CD8-positive, alpha-beta memory T cell (primary cell): ENCODE data around the gene MUC21. TPM values are rescaled to one million over a fixed set of nuclear protein-coding genes. Genes with fewer than 3 reads are reported as not detected.
"Not testable (repeated sequence)": the region's sequence is repeated elsewhere in the genome, so short reads cannot be mapped to it uniquely, and the experiment has no call there.

Source experiments
- CTCF ChIA-PET: fragments of 350-600 bp; sonication (Branson Sonifier 250); formaldehyde crosslinking; loops from one replicate; lab custom pipeline; 2021; ENCODE audit warnings: antibody characterized with exemption; lab: Charles Lee
- POLR2A ChIA-PET: fragments of 350-600 bp; sonication (Branson Sonifier 250); formaldehyde crosslinking; loops from one replicate; lab custom pipeline; 2021; ENCODE audit warnings: antibody characterized with exemption; lab: Charles Lee
- DNase-seq, 5 donors: peaks; one replicate each; pipeline versions ENCODE4 v3.0.0 to v3.0.0-alpha.2; 2020 to 2022; ENCODE audit warnings: mixed read lengths in 1 of 5
- H3K27ac ChIP-seq: one replicate; pipeline ENCODE4 v1.7.0; 2013; ENCODE audit warnings: low read depth, mild to moderate bottlenecking, low read length, moderate library complexity
- H3K27me3 ChIP-seq: 2 replicates; pipeline ENCODE4 v1.7.0; 2013; ENCODE audit warnings: low read length, mild to moderate bottlenecking; ENCODE audit not compliant: insufficient read depth, poor library complexity, severe bottlenecking
- H3K36me3 ChIP-seq: 2 replicates; pipeline ENCODE4 v1.7.0; 2013; ENCODE audit warnings: mild to moderate bottlenecking, low read length, moderate library complexity; ENCODE audit not compliant: insufficient read depth
- H3K4me1 ChIP-seq: 2 replicates; pipeline ENCODE4 v1.7.0; 2013; ENCODE audit warnings: mild to moderate bottlenecking, low read length, moderate library complexity; ENCODE audit not compliant: insufficient read depth
- H3K4me3 ChIP-seq: 2 replicates; pipeline ENCODE4 v1.7.0; 2013; ENCODE audit warnings: mild to moderate bottlenecking, low read length
- H3K9me3 ChIP-seq: 2 replicates; pipeline ENCODE4 v1.7.0; 2013; ENCODE audit warnings: mild to moderate bottlenecking, low read length
- H3K27ac Mint-ChIP-seq, 8 donors: one replicate each; pipeline ENCODE4 v1.8.0; 2020 to 2021; ENCODE audit warnings: mixed read lengths in 8 of 8, mild to moderate bottlenecking in 6 of 8, inconsistent platforms in 3 of 8, moderate library complexity in 3 of 8
- H3K27me3 Mint-ChIP-seq, 2 donors: one replicate each; pipeline ENCODE4 v1.8.0; 2020 to 2021; ENCODE audit warnings: mixed read lengths in 2 of 2, mild to moderate bottlenecking in 1 of 2, moderate library complexity in 1 of 2
- H3K36me3 Mint-ChIP-seq, 3 donors: one replicate each; pipeline ENCODE4 v1.8.0; 2020 to 2021; ENCODE audit warnings: mixed read lengths in 3 of 3, inconsistent platforms in 1 of 3, mild to moderate bottlenecking in 1 of 3
- H3K4me1 Mint-ChIP-seq, 3 donors: one replicate each; pipeline ENCODE4 v1.8.0; 2020 to 2021; ENCODE audit warnings: mixed read lengths in 3 of 3, inconsistent platforms in 1 of 3, mild to moderate bottlenecking in 1 of 3
- H3K4me3 Mint-ChIP-seq, 7 donors: one replicate each; pipeline ENCODE4 v1.8.0; 2020 to 2021; ENCODE audit warnings: mixed read lengths in 7 of 7, mild to moderate bottlenecking in 6 of 7, moderate library complexity in 4 of 7, inconsistent platforms in 2 of 7
- H3K9me3 Mint-ChIP-seq, 5 donors: one replicate each; pipeline ENCODE4 v1.8.0; 2020 to 2022; ENCODE audit warnings: mixed read lengths in 5 of 5, mild to moderate bottlenecking in 3 of 5, moderate library complexity in 2 of 5, inconsistent platforms in 1 of 5
- polyA plus RNA-seq: library from polyadenylated mRNA; unstranded; fragments of 300-500 nt; fragmentation: Illumina TruSeq; gene quantifications from one replicate; pipeline ENCODE4 v1.2.3, GENCODE V29; 2021
- total RNA-seq, 2 experiments: library from RNA; stranded (reverse); gene quantifications; one replicate each; pipeline ENCODE4 v1.2.3, GENCODE V29; 2021

Gene MUC21
- total and polyA plus RNA-seq, 3 experiments from 2014 or later: not detected

DNA sequence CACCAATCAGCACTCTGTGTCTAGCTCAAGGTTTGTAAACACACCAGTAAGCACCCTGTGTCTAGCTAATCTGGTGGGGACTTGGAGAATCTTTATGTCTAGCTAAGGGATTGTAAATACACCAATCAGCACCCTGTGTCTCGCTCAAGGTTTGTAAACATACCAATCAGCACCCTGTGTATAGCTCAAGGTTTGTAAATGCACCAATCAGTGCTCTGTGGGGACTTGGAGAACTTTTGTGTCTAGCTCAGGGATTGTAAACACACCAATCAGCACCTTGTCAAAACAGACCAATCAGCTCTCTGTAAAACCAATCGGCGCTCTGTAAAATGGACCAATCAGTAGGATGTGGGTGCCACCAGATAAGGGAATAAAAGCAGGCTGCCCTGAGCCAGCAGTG, 33.9 kb downstream of the MUC21 start:
- H3K4me3 ChIP-seq, H3K27ac ChIP-seq, H3K27me3 ChIP-seq, H3K4me3 Mint-ChIP-seq, CTCF ChIA-PET, H3K9me3 ChIP-seq, H3K36me3 ChIP-seq, H3K27ac Mint-ChIP-seq, POLR2A ChIA-PET, H3K4me1 Mint-ChIP-seq, H3K4me1 ChIP-seq, H3K9me3 Mint-ChIP-seq, H3K36me3 Mint-ChIP-seq, DNase-seq: not testable (repeated sequence)
- H3K27me3 Mint-ChIP-seq: peaks cover 20 to 49% of the 10 kb centered on the region in 2 donors

- Histone ChIP-seq H3K36me3 (no peaks in the 10 kb centered on the region), H3K4me1 (no peaks in the 10 kb centered on the region), H3K27ac (no peak overlapping the region), H3K4me3 (no peak overlapping the region), H3K9me3 (no peaks in the 10 kb centered on the region), H3K27me3 (no peaks in the 10 kb centered on the region)
- H3K27ac Mint-ChIP-seq: no peak overlapping the region
- H3K36me3 Mint-ChIP-seq: peaks cover 0 to 4% (median 0%) of the 10 kb centered on the region in 3 donors
- H3K9me3 Mint-ChIP-seq: no peaks in the 10 kb centered on the region
- no peaks in the 10 kb centered on the region for H3K4me1 Mint-ChIP-seq
- DNase-seq: no peak
- peaks cover 17 to 43% of the 10 kb centered on the region in 2 donors for H3K27me3 Mint-ChIP-seq
- ChIA-PET CTCF (no interaction called here), POLR2A (no interaction called here)
- no peak overlapping the region for H3K4me3 Mint-ChIP-seq
These were observed 36.5 kb downstream of the MUC21 start for GRCh38 chr6:31020057-31020456.

DNA sequence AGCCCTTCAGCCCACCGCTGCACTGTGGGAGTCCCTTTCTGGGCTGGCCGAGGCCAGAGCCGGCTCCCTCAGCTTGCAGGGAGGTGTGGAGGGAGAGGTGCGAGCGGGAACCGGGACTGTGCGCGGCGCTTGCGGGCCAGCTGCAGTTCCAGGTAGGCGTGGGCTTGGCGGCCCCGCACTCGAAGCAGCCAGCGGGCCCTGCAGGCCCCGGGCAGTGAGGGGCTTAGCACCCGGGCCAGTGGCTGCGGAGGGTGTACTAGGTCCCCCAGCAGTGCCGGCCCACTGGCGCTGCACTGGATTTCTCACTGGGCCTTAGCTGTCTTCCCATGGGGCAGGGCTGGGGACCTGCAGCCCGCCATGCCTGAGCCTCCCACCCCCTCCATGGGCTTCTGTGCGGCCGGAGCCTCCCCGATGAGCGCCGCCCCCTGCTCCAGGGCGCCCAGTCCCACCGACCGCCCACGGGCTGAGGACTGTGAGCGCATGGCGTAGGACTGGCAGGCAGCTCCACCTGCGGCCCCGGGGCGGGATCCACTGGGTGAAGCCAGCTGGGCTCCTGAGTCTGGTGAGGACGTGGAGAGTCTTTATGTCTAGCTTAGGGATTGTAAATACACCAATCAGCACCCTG, 37.2 kb downstream of the MUC21 start:
- CTCF ChIA-PET: not testable (repeated sequence)

GRCh38 chr6:31021705-31022531, 38.4 kb downstream of the MUC21 start:
- H3K27ac Mint-ChIP-seq, H3K4me3 Mint-ChIP-seq, H3K4me1 Mint-ChIP-seq, DNase-seq, H3K9me3 Mint-ChIP-seq, H3K27me3 ChIP-seq, H3K27ac ChIP-seq, H3K36me3 Mint-ChIP-seq, CTCF ChIA-PET, H3K4me3 ChIP-seq, H3K9me3 ChIP-seq, POLR2A ChIA-PET, H3K4me1 ChIP-seq, H3K36me3 ChIP-seq: not testable (repeated sequence)
- peaks cover 14 to 47% of the 10 kb centered on the region in 2 donors for H3K27me3 Mint-ChIP-seq

More for the DNA sequence above, 37.2 kb downstream of the MUC21 start:
- POLR2A ChIA-PET, H3K27ac ChIP-seq, H3K9me3 Mint-ChIP-seq, H3K4me3 Mint-ChIP-seq, H3K4me1 ChIP-seq, H3K4me3 ChIP-seq, H3K27me3 ChIP-seq, H3K9me3 ChIP-seq, H3K36me3 Mint-ChIP-seq, DNase-seq, H3K4me1 Mint-ChIP-seq, H3K36me3 ChIP-seq, H3K27ac Mint-ChIP-seq: not testable (repeated sequence)
- peaks cover 12 to 45% of the 10 kb centered on the region in 2 donors for H3K27me3 Mint-ChIP-seq

DNA sequence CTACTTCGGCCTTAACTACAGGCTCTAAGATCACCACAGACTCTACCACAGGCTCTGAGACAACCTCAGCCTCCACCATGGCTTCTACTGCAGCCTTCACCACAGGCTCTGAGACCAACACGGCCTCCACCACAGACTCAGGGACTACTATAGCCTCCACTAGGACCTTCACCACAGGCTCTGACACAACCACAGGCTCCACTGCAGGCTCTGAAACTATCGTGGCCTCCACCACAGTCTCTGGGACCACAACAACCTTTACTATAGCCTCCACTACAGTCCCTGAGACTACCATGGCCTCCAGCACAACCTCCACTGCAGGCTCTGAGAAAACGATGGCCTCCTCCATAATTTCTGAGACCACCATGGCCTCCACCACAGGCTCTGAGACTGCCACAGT, 42.1 kb downstream of the MUC21 start:
- no peaks in the 10 kb centered on the region for H3K27me3 ChIP-seq
- H3K4me1 ChIP-seq: no peaks in the 10 kb centered on the region
- Mint-ChIP-seq H3K9me3 (no peaks in the 10 kb centered on the region), H3K27ac (no peak overlapping the region), H3K4me3 (no peak overlapping the region), H3K27me3 (peaks cover 28 to 50% of the 10 kb centered on the region in 2 donors), H3K36me3 (no peaks in the 10 kb centered on the region), H3K4me1 (no peaks in the 10 kb centered on the region)
- POLR2A ChIA-PET: no interaction called here
- no peak for DNase-seq
- no peak overlapping the region for H3K4me3 ChIP-seq
- H3K9me3 ChIP-seq: no peaks in the 10 kb centered on the region
- CTCF ChIA-PET: no interaction called here
- H3K36me3 ChIP-seq: no peaks in the 10 kb centered on the region
- no peak overlapping the region for H3K27ac ChIP-seq

DNA sequence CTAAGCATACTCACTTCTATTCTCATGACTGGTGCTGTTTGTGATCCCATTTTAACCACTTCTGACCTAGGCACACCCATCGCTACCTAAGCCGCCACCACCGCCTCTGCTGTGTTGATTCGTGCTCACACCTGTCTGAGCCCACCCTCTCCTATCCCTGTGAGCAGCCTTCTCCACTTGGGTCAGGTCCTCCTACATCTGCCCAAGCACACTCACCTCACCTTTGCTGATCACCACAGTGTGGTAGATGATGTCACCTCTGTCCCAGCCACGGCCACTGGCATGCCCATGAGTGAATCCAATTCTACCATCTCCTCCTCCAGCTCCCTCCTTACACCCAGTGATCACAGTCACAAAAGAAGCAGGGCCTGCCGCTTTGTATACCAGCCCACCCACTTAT, 47.6 kb downstream of the MUC21 start:
- no peaks in the 10 kb centered on the region for H3K9me3 ChIP-seq
- H3K4me3 ChIP-seq: no peak overlapping the region
- H3K27me3 Mint-ChIP-seq: peaks cover 31 to 65% of the 10 kb centered on the region in 2 donors
- no peak overlapping the region for H3K27ac ChIP-seq
- no peaks in the 10 kb centered on the region for H3K36me3 ChIP-seq
- POLR2A ChIA-PET: no interaction called here
- H3K27me3 ChIP-seq: no peaks in the 10 kb centered on the region
- no peaks in the 10 kb centered on the region for H3K4me1 ChIP-seq
- no peak overlapping the region for H3K4me3 Mint-ChIP-seq
- no peak overlapping the region for H3K27ac Mint-ChIP-seq
- DNase-seq: no peak
- CTCF ChIA-PET: no interaction called here
- no peaks in the 10 kb centered on the region for H3K36me3 Mint-ChIP-seq
- H3K4me1 Mint-ChIP-seq: no peaks in the 10 kb centered on the region
- H3K9me3 Mint-ChIP-seq: no peaks in the 10 kb centered on the region

- Histone ChIP-seq H3K9me3 (no peaks in the 10 kb centered on the region), H3K27ac (no peak overlapping the region), H3K27me3 (no peaks in the 10 kb centered on the region), H3K4me3 (no peak overlapping the region), H3K36me3 (no peaks in the 10 kb centered on the region), H3K4me1 (no peaks in the 10 kb centered on the region)
- DNase-seq: no peak
- H3K27ac Mint-ChIP-seq: peak overlapping the region in 1 of 8 donors; percentile 50
- H3K4me3 Mint-ChIP-seq: no peak overlapping the region
- no peaks in the 10 kb centered on the region for H3K36me3 Mint-ChIP-seq
- ChIA-PET POLR2A (interaction anchor here (0.8 kb wide), 1 partner anchor 240 kb away, joined by 4 read pairs; no protein-coding TSS in a partner anchor), CTCF (no interaction called here)
- H3K4me1 Mint-ChIP-seq: no peaks in the 10 kb centered on the region
- H3K27me3 Mint-ChIP-seq: peaks cover 28 to 49% of the 10 kb centered on the region in 2 donors
- H3K9me3 Mint-ChIP-seq: peaks cover 0 to 1% (median 0%) of the 10 kb centered on the region in 5 donors
These were observed 49.6 kb downstream of the MUC21 start for GRCh38 chr6:31033075-31033474.

DNA sequence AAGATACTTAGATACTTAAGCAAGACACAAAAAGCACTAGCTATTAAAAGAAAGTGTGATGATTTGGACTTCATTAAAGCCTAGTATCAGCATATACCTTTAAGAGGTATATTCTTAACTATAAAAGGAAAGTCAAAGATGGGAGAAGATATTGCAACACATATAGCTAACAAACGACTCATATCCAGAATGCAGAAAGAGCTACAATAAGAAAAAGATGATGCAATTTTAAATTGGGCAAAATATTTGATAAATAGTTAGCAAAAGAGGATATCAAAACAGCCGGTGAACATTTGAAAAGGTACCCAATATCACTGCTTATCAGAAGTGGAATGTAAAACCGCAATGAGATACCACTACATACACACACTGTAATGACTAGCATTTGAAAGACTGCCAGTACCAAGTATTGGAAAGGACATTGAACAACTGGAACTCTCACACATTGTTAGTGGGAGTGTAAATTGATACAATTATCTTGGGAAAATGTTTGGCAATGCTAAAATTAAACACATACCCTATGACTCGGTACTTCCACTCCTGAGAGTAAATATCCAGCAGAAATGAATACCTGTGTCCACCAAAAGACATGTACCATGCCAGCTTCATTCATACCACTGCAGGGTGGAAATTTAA, 52.5 kb downstream of the MUC21 start:
- Histone ChIP-seq H3K27ac (no peak overlapping the region), H3K27me3 (no peaks in the 10 kb centered on the region), H3K4me1 (no peaks in the 10 kb centered on the region), H3K36me3 (no peaks in the 10 kb centered on the region), H3K9me3 (no peaks in the 10 kb centered on the region), H3K4me3 (no peak overlapping the region)
- H3K27me3 Mint-ChIP-seq: peaks cover 9 to 45% of the 10 kb centered on the region in 2 donors
- H3K4me1 Mint-ChIP-seq: no peaks in the 10 kb centered on the region
- H3K36me3 Mint-ChIP-seq: no peaks in the 10 kb centered on the region
- DNase-seq: no peak
- ChIA-PET CTCF (no interaction called here), POLR2A (no interaction called here)
- H3K4me3 Mint-ChIP-seq: no peak overlapping the region
- no peak overlapping the region for H3K27ac Mint-ChIP-seq
- H3K9me3 Mint-ChIP-seq: peaks cover 0 to 1% (median 0%) of the 10 kb centered on the region in 5 donors
